GM21576 (cell line): ENCODE measurements around the gene WDR27.
"Not testable (repeated sequence)": the region's sequence is repeated elsewhere in the genome, so short reads cannot be mapped to it uniquely, and the experiment has no call there.

Source experiments
- ATAC-seq: cut with Tn5 transposase; IDR thresholded peaks from one replicate; pipeline ENCODE4 v1.9.1; 2021; ENCODE audit warnings: mild to moderate bottlenecking, moderate library complexity; ENCODE audit not compliant: unreplicated experiment

The WDR27 gene

GRCh38 chr6:169533301-169534038, 168.4 kb downstream of the WDR27 start:
- ATAC-seq, result no peak

- no peak for ATAC-seq
Measured at GRCh38 chr6:169530752-169531123, 171.1 kb downstream of the WDR27 start.

- no peak for ATAC-seq
Measured at GRCh38 chr6:169529931-169530751, 171.7 kb downstream of the WDR27 start.

GRCh38 chr6:169528755-169529154, 173.1 kb downstream of the WDR27 start:
- no peak for ATAC-seq

- ATAC-seq, result no peak
Measured at GRCh38 chr6:169527306-169527705, 174.5 kb downstream of the WDR27 start.

- ATAC-seq, result no peak
Measured at GRCh38 chr6:169521825-169522224, 180.0 kb downstream of the WDR27 start.

GRCh38 chr6:169520104-169520503, 181.7 kb downstream of the WDR27 start:
- ATAC-seq, result no peak

GRCh38 chr6:169518451-169518850, 183.4 kb downstream of the WDR27 start:
- no peak for ATAC-seq

- ATAC-seq, result no peak
Measured at GRCh38 chr6:169513478-169514193, 188.2 kb downstream of the WDR27 start.

- not testable (repeated sequence) for ATAC-seq
Measured at GRCh38 chr6:169511785-169512184, 190.0 kb downstream of the WDR27 start.

- no peak for ATAC-seq
Measured at GRCh38 chr6:169510871-169511270, 191.0 kb downstream of the WDR27 start.

GRCh38 chr6:169508452-169508851, 193.4 kb downstream of the WDR27 start:
- ATAC-seq, result no peak

- no peak for ATAC-seq
Measured at GRCh38 chr6:169503422-169504152, 198.2 kb downstream of the WDR27 start.

GRCh38 chr6:169502445-169502844, 199.4 kb downstream of the WDR27 start:
- ATAC-seq, result no peak

GRCh38 chr6:169501777-169502313, 200.0 kb downstream of the WDR27 start:
- ATAC-seq, result no peak

- no peak for ATAC-seq
Measured at GRCh38 chr6:169501128-169501527, 200.7 kb downstream of the WDR27 start.

- no peak for ATAC-seq
Measured at GRCh38 chr6:169500688-169501087, 201.1 kb downstream of the WDR27 start.

- no peak for ATAC-seq
Measured at GRCh38 chr6:169499848-169500247, 202.0 kb downstream of the WDR27 start.

- ATAC-seq, result no peak
Measured at GRCh38 chr6:169498916-169499513, 202.8 kb downstream of the WDR27 start.

- no peak for ATAC-seq
Measured at GRCh38 chr6:169495601-169496000, 206.2 kb downstream of the WDR27 start.
